A549 (cell line): ENCODE results near the gene PDE10A. TPM values are rescaled to one million over a fixed set of nuclear protein-coding genes. Genes with fewer than 3 reads are reported as not detected.

Experiments
- ATAC-seq, 2 experiments: fragments of 200-7000 bp in 1 of 2; fragments of >200 bp in 1 of 2; cut with Nextera tagmentation in 1 of 2; cut with Tn5 transposase in 1 of 2; 3 replicates each; pipeline versions ENCODE4 v1.8.0 to v1.9.1; 2018 to 2020; ENCODE audit warnings: mild to moderate bottlenecking in 1 of 2, moderate library complexity in 1 of 2
- CTCF ChIA-PET: fragments of 300-600 bp; sonication (Branson Sonifier 250); formaldehyde crosslinking; extraction: SDS; loops from one replicate; lab custom pipeline; 2021; ENCODE audit warnings: antibody characterized with exemption, inconsistent platforms; lab: Yijun Ruan, JAX
- POLR2A ChIA-PET: fragments of 350-600 bp; formaldehyde crosslinking; extraction: SDS; loops from one replicate; lab custom pipeline; 2021; ENCODE audit warnings: antibody characterized with exemption, inconsistent platforms; lab: Yijun Ruan, JAX
- DNase-seq, 2 experiments: peaks; one replicate each; pipeline versions ENCODE4 v3.0.0 to v3.0.0-alpha.2; 2011 to 2016; ENCODE audit warnings: low read depth in 1 of 2, low spot score in 1 of 2
- FAIRE-seq: peaks from 2 replicates; lab custom pipeline; 2011; peaks lifted over from hg19 to GRCh38; lab: Jason Lieb, UNC
- H3K27ac ChIP-seq, 2 experiments: fragments of >200 bp; sonication (Bioruptor Twin); formaldehyde crosslinking; 3 replicates each; pipeline ENCODE4 v1.5.1; 2016 to 2017
- H3K4me1 ChIP-seq: fragments of >200 bp; sonication (Bioruptor Twin); formaldehyde crosslinking; 3 replicates; pipeline ENCODE4 v1.6.1; 2016
- H3K4me2 ChIP-seq: fragments of >200 bp; sonication (Bioruptor Twin); formaldehyde crosslinking; 3 replicates; pipeline ENCODE4 v1.6.1; 2016
- H3K4me3 ChIP-seq: fragments of >200 bp; sonication (Bioruptor Twin); formaldehyde crosslinking; 3 replicates; pipeline ENCODE4 v1.5.1; 2016
- H3K9me3 ChIP-seq: fragments of >200 bp; sonication (Bioruptor Twin); formaldehyde crosslinking; 3 replicates; pipeline ENCODE4 v1.6.1; 2016
- CBX2 ChIP-seq: fragments of 200-600 bp; sonication (generic); IDR thresholded peaks from 2 replicates; pipeline ENCODE4 v1.6.1; 2016; ENCODE audit warnings: low read depth, mild to moderate bottlenecking, borderline replicate concordance
- CEBPB ChIP-seq, 2 experiments: fragments of >200 bp in 1 of 2; sonication (Bioruptor Twin) in 1 of 2; formaldehyde crosslinking in 1 of 2; IDR thresholded peaks; 2 replicates each; pipeline ENCODE4 v1.6.1; 2012 to 2016
- EHMT2 ChIP-seq: fragments of 200-600 bp; sonication (generic); IDR thresholded peaks from 2 replicates; pipeline ENCODE4 v1.6.1; 2016; ENCODE audit warnings: antibody characterized with exemption, low read depth, mild to moderate bottlenecking, moderate library complexity
- ESRRA ChIP-seq: fragments of 150-350 bp; IDR thresholded peaks from 2 replicates; pipeline ENCODE4 v1.6.1; 2014; ENCODE audit warnings: mild to moderate bottlenecking, low read length, borderline replicate concordance
- FOXS1 ChIP-seq: fragments of 250-450 bp; sonication (Bioruptor Pico); IDR thresholded peaks from 2 replicates; pipeline ENCODE4 v1.5.0; 2020; ENCODE audit warnings: mild to moderate bottlenecking, moderate library complexity
- GATA3 ChIP-seq: IDR thresholded peaks from 2 replicates; pipeline ENCODE4 v1.6.1; 2012; ENCODE audit warnings: borderline replicate concordance
- HDAC2 ChIP-seq: fragments of 200-600 bp; sonication (generic); IDR thresholded peaks from 2 replicates; pipeline ENCODE4 v1.6.1; 2016
- HEYL ChIP-seq: fragments of 250-450 bp; sonication (Bioruptor Pico); IDR thresholded peaks from 2 replicates; pipeline ENCODE4 v1.8.0; 2021; ENCODE audit warnings: mild to moderate bottlenecking, moderate library complexity
- JUN ChIP-seq, 2 experiments: fragments of >200 bp; sonication (Bioruptor Twin); formaldehyde crosslinking; IDR thresholded peaks; 2 replicates in 1 of 2; 3 replicates in 1 of 2; pipeline ENCODE4 v1.6.1; 2016 to 2017
- JUNB ChIP-seq: fragments of >200 bp; sonication (Bioruptor Twin); formaldehyde crosslinking; IDR thresholded peaks from 2 replicates; pipeline ENCODE4 v1.6.1; 2016
- KDM1A ChIP-seq: fragments of 200-600 bp; sonication (generic); IDR thresholded peaks from 2 replicates; pipeline ENCODE4 v1.6.1; 2016; ENCODE audit warnings: low read depth, mild to moderate bottlenecking
- KDM5A ChIP-seq: fragments of 200-600 bp; sonication (generic); IDR thresholded peaks from 2 replicates; pipeline ENCODE4 v1.6.1; 2016; ENCODE audit warnings: antibody characterized with exemption, mild to moderate bottlenecking
- MAZ ChIP-seq: fragments of 150-350 bp; IDR thresholded peaks from 2 replicates; pipeline ENCODE4 v1.6.1; 2014; ENCODE audit warnings: antibody characterized with exemption, low read depth, low read length, borderline replicate concordance
- MYC ChIP-seq: IDR thresholded peaks from 2 replicates; pipeline ENCODE4 v1.6.1; 2012; ENCODE audit warnings: mild to moderate bottlenecking, inconsistent platforms, low read length, improper control_type of control experiment, borderline replicate concordance
- NFE2L2 ChIP-seq: fragments of 150-350 bp; conservative IDR thresholded peaks from 2 replicates; pipeline ENCODE4 v1.6.1; 2014; ENCODE audit warnings: low read length
- NPAS2 ChIP-seq: fragments of 250-450 bp; sonication (Bioruptor Pico); IDR thresholded peaks from 2 replicates; pipeline ENCODE4 v1.8.0; 2022; ENCODE audit warnings: mild to moderate bottlenecking, moderate library complexity, borderline replicate concordance
- PHF8 ChIP-seq: fragments of 200-600 bp; sonication (generic); IDR thresholded peaks from 2 replicates; pipeline ENCODE4 v1.6.1; 2016; ENCODE audit warnings: low read depth, mild to moderate bottlenecking, antibody characterized with exemption, moderate library complexity, borderline replicate concordance
- POLR2AphosphoS2 ChIP-seq: conservative IDR thresholded peaks from 2 replicates; pipeline ENCODE4 v1.6.1; 2012; ENCODE audit warnings: low read length, improper control_type of control experiment, inconsistent platforms
- RAD21 ChIP-seq, 2 experiments: fragments of >200 bp in 1 of 2; sonication (Bioruptor Twin) in 1 of 2; formaldehyde crosslinking in 1 of 2; IDR thresholded peaks in 1 of 2; conservative IDR thresholded peaks in 1 of 2; 2 replicates in 1 of 2; 3 replicates in 1 of 2; pipeline ENCODE4 v1.6.1; 2012 to 2018; ENCODE audit warnings: inconsistent platforms in 1 of 2
- RCOR1 ChIP-seq: fragments of 150-350 bp; IDR thresholded peaks from 2 replicates; pipeline ENCODE4 v1.6.1; 2014; ENCODE audit warnings: antibody characterized with exemption, low read length, low read depth
- RNF2 ChIP-seq: fragments of 200-600 bp; sonication (generic); IDR thresholded peaks from 2 replicates; pipeline ENCODE4 v1.6.1; 2016; ENCODE audit warnings: low read depth, mild to moderate bottlenecking, antibody characterized with exemption, moderate library complexity, borderline replicate concordance
- SMC3 ChIP-seq: fragments of >200 bp; sonication (Bioruptor Twin); formaldehyde crosslinking; IDR thresholded peaks from 3 replicates; pipeline ENCODE4 v1.6.1; 2018; ENCODE audit warnings: inconsistent platforms
- TP53 ChIP-seq: fragments of 250-450 bp; sonication (Bioruptor Pico); IDR thresholded peaks from 2 replicates; pipeline ENCODE4 v1.5.0; 2021; ENCODE audit warnings: mild to moderate bottlenecking, moderate library complexity
- ZC3H11A ChIP-seq: fragments of 450-650 bp; IDR thresholded peaks from 2 replicates; pipeline ENCODE4 v1.6.1; 2014; ENCODE audit warnings: antibody characterized with exemption, mild to moderate bottlenecking
- ZSCAN20 ChIP-seq: fragments of 250-450 bp; sonication (Bioruptor Pico); IDR thresholded peaks from 2 replicates; pipeline ENCODE4 v1.8.0; 2022; ENCODE audit warnings: mild to moderate bottlenecking, moderate library complexity
- WGBS: methylation state at CpG from one replicate; pipeline ENCODE4 v1.1.6; 2017; ENCODE audit errors: missing lambda C conversion rate; 5-methylcytosine and 5-hydroxymethylcytosine counted together
- polyA plus RNA-seq, 4 experiments: library from polyadenylated mRNA; depleted of rRNA in 3 of 4; stranded (reverse); fragments of >200 nt; fragmentation: RNase III in 1 of 4; extraction: RNeasy Plus Mini Kit Qiagen cat#74134 plus additional on column Dnase treatment in 1 of 4; gene quantifications; 2 replicates in 3 of 4; 3 replicates in 1 of 4; pipeline ENCODE4 v1.2.3, GENCODE V29; 2011 to 2017
- TF ChIP-seq, protein P1 (sequence below): fragments of 250-450 bp; sonication (Bioruptor Pico); IDR thresholded peaks from 2 replicates; pipeline ENCODE4 v1.5.0; 2020; ENCODE audit warnings: low read depth, mild to moderate bottlenecking, moderate library complexity
- TF ChIP-seq, protein P2 (sequence below): fragments of 450-650 bp; IDR thresholded peaks from 2 replicates; pipeline ENCODE4 v1.6.1; 2014; ENCODE audit warnings: antibody characterized with exemption
- TF ChIP-seq, protein P3 (sequence below): fragments of 250-450 bp; sonication (Bioruptor Pico); IDR thresholded peaks from 2 replicates; pipeline ENCODE4 v1.5.0; 2021; ENCODE audit warnings: mild to moderate bottlenecking, moderate library complexity, borderline replicate concordance
- TF ChIP-seq, protein P4 (sequence below): fragments of 200-600 bp; sonication (generic); IDR thresholded peaks from 2 replicates; pipeline ENCODE4 v1.6.1; 2016; ENCODE audit warnings: antibody characterized with exemption, mild to moderate bottlenecking, moderate library complexity
- TF ChIP-seq, protein P5 (sequence below): fragments of >200 bp; sonication (Bioruptor Twin); formaldehyde crosslinking; IDR thresholded peaks from 2 replicates; pipeline ENCODE4 v1.6.1; 2016

Gene PDE10A
- polyA plus RNA-seq, 2 of the 4 experiments (the other 2 are of a cell fraction): 44.9 to 92.5 TPM

DNA sequence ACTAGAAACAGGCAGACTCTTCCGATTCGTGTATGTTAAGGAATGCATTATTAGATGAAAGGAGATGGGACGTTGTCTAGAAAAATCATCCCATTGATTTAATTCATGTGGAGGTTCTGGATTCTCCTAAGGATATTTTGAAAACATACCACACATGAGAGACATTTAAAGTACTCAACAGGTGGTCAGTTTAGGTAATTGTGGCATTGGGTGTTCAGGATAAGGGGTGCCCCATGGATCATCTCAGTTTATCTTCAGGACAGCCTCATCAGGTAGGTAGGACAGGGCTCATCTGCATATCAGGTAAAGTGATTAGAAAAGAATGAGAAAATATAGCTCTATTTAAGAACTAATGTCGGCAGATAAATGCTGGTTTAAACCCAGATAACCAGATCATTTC, 15.9 kb upstream of the PDE10A start:
- TF ChIP-seq HEYL (CRISPR knock-in tag) (no peak), RCOR1 (no peak), JUN (IDR thresholded peaks at IDR 0.05) (no peak), NFE2L2 (no peak), HDAC2 (no peak), EHMT2 (no peak), JUNB (no peak), NPAS2 (no peak), MAZ (no peak), ESRRA (no peak), KDM5A (no peak), KDM1A (no peak), RNF2 (no peak), GATA3 (no peak), FOXS1 (CRISPR knock-in tag) (no peak), ZSCAN20 (CRISPR knock-in tag) (no peak)
- TF ChIP-seq, protein P1, sequence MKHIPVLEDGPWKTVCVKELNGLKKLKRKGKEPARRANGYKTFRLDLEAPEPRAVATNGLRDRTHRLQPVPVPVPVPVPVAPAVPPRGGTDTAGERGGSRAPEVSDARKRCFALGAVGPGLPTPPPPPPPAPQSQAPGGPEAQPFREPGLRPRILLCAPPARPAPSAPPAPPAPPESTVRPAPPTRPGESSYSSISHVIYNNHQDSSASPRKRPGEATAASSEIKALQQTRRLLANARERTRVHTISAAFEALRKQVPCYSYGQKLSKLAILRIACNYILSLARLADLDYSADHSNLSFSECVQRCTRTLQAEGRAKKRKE (CRISPR knock-in tag): no peak
- TF ChIP-seq, protein P2, sequence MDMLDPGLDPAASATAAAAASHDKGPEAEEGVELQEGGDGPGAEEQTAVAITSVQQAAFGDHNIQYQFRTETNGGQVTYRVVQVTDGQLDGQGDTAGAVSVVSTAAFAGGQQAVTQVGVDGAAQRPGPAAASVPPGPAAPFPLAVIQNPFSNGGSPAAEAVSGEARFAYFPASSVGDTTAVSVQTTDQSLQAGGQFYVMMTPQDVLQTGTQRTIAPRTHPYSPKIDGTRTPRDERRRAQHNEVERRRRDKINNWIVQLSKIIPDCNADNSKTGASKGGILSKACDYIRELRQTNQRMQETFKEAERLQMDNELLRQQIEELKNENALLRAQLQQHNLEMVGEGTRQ: no peak

DNA sequence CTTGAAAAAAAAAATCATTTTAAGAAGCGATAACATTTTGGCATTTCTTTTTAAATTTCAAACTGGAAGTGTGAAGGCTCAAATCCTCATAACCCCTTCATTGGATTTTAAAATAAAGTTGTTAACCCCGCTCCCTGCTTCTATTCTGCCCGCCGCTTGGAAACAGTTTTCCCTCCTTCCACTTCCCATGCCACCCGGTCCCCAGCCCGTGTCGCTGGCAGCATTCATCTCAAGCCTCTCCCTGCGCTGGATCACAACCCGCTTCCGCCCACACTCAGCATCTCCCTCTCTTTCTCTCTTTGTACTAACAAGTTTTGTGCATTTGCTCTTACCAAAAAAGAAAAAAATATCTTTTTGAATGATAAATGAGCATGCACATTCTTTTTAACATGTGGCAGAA, 15.4 kb upstream of the PDE10A start:
- Histone ChIP-seq H3K9me3 (no peaks in the 10 kb centered on the region), H3K4me2 (no peak overlapping the region), H3K4me1 (no peaks in the 10 kb centered on the region), H3K27ac (no peak overlapping the region), H3K4me3 (no peak overlapping the region)
- no peak for ATAC-seq
- ChIA-PET POLR2A (no interaction called here), CTCF (no interaction called here)
- no peak for FAIRE-seq
- WGBS: 95% methylated on average over 10 of the region's 10 CpGs
- no peak for DNase-seq
- TF ChIP-seq, protein P3, sequence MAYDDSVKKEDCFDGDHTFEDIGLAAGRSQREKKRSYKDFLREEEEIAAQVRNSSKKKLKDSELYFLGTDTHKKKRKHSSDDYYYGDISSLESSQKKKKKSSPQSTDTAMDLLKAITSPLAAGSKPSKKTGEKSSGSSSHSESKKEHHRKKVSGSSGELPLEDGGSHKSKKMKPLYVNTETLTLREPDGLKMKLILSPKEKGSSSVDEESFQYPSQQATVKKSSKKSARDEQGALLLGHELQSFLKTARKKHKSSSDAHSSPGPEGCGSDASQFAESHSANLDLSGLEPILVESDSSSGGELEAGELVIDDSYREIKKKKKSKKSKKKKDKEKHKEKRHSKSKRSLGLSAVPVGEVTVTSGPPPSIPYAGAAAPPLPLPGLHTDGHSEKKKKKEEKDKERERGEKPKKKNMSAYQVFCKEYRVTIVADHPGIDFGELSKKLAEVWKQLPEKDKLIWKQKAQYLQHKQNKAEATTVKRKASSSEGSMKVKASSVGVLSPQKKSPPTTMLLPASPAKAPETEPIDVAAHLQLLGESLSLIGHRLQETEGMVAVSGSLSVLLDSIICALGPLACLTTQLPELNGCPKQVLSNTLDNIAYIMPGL (CRISPR knock-in tag): no peak
- no peak for TF ChIP-seq PHF8
- TF ChIP-seq TP53 (CRISPR knock-in tag): no peak
- TF ChIP-seq MYC: no peak
- no peak for TF ChIP-seq SMC3
- TF ChIP-seq EHMT2: no peak
- TF ChIP-seq RAD21 (conservative IDR thresholded peaks at IDR 0.05 in 1 of 2, IDR thresholded peaks at IDR 0.05 in 1 of 2): no peak
- no peak for TF ChIP-seq RCOR1
- TF ChIP-seq CBX2: no peak
- TF ChIP-seq FOXS1 (CRISPR knock-in tag): no peak
- TF ChIP-seq ZC3H11A: no peak
- TF ChIP-seq, protein P4, sequence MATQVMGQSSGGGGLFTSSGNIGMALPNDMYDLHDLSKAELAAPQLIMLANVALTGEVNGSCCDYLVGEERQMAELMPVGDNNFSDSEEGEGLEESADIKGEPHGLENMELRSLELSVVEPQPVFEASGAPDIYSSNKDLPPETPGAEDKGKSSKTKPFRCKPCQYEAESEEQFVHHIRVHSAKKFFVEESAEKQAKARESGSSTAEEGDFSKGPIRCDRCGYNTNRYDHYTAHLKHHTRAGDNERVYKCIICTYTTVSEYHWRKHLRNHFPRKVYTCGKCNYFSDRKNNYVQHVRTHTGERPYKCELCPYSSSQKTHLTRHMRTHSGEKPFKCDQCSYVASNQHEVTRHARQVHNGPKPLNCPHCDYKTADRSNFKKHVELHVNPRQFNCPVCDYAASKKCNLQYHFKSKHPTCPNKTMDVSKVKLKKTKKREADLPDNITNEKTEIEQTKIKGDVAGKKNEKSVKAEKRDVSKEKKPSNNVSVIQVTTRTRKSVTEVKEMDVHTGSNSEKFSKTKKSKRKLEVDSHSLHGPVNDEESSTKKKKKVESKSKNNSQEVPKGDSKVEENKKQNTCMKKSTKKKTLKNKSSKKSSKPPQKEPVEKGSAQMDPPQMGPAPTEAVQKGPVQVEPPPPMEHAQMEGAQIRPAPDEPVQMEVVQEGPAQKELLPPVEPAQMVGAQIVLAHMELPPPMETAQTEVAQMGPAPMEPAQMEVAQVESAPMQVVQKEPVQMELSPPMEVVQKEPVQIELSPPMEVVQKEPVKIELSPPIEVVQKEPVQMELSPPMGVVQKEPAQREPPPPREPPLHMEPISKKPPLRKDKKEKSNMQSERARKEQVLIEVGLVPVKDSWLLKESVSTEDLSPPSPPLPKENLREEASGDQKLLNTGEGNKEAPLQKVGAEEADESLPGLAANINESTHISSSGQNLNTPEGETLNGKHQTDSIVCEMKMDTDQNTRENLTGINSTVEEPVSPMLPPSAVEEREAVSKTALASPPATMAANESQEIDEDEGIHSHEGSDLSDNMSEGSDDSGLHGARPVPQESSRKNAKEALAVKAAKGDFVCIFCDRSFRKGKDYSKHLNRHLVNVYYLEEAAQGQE: no peak
- TF ChIP-seq CEBPB (IDR thresholded peaks at IDR 0.05): no peak
- TF ChIP-seq POLR2AphosphoS2: no peak
- TF ChIP-seq NFE2L2: no peak
- no peak for TF ChIP-seq MAZ
- no peak for TF ChIP-seq HDAC2
- TF ChIP-seq, protein P5, sequence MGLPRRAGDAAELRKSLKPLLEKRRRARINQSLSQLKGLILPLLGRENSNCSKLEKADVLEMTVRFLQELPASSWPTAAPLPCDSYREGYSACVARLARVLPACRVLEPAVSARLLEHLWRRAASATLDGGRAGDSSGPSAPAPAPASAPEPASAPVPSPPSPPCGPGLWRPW: no peak

More for the DNA sequence above, 15.9 kb upstream of the PDE10A start:
- POLR2A ChIA-PET: no interaction called here
- CTCF ChIA-PET: no interaction called here
- H3K4me1 ChIP-seq: no peaks in the 10 kb centered on the region
- no peaks in the 10 kb centered on the region for H3K9me3 ChIP-seq
- H3K4me3 ChIP-seq: no peak overlapping the region
- FAIRE-seq: no peak
- H3K4me2 ChIP-seq: no peak overlapping the region
- ATAC-seq: no peak
- WGBS: 89% methylated on average over 4 of the region's 4 CpGs
- no peak overlapping the region for H3K27ac ChIP-seq
- DNase-seq: no peak
